OCI-LY1 (cell line): ENCODE data around the gene PPP2R3B.
"Not testable (repeated sequence)": the region's sequence is repeated elsewhere in the genome, so short reads cannot be mapped to it uniquely, and the experiment has no call there.

Experiments used
- H2AFZ ChIP-seq: fragments of 200-600 bp; sonication (generic), shearing (Covaris generic); 2 replicates; pipeline ENCODE4 v1.6.0; 2014; ENCODE audit warnings: antibody characterized with exemption, mild to moderate bottlenecking, low read length
- H3F3A ChIP-seq: fragments of 200-600 bp; sonication (generic), shearing (Covaris generic); 2 replicates; pipeline ENCODE4 v1.6.0; 2014; ENCODE audit warnings: mild to moderate bottlenecking, antibody characterized with exemption, low read length, moderate library complexity; ENCODE audit not compliant: insufficient read depth
- H3K27ac ChIP-seq: fragments of 200-600 bp; sonication (generic); 2 replicates; pipeline ENCODE4 v1.5.1; 2014; ENCODE audit warnings: low read length, mixed run types, mild to moderate bottlenecking, low read depth; ENCODE audit not compliant: poor library complexity, severe bottlenecking
- H3K27me3 ChIP-seq: fragments of 200-600 bp; sonication (generic); 2 replicates; pipeline ENCODE4 v1.6.0; 2014; ENCODE audit warnings: antibody characterized with exemption, mild to moderate bottlenecking, low read length, moderate library complexity; ENCODE audit not compliant: insufficient read depth
- H3K36me3 ChIP-seq: fragments of 200-600 bp; sonication (generic); 2 replicates; pipeline ENCODE4 v1.6.1; 2014; ENCODE audit warnings: mild to moderate bottlenecking, antibody characterized with exemption, low read length, moderate library complexity, mixed read lengths; ENCODE audit not compliant: insufficient read depth
- H3K4me1 ChIP-seq: fragments of 200-600 bp; sonication (generic); 2 replicates; pipeline ENCODE4 v1.5.1; 2014; ENCODE audit warnings: mild to moderate bottlenecking, low read length, moderate library complexity; ENCODE audit not compliant: insufficient read depth, severe bottlenecking
- H3K4me2 ChIP-seq: fragments of 200-600 bp; sonication (generic), shearing (Covaris generic); 2 replicates; pipeline ENCODE4 v1.6.1; 2014; ENCODE audit warnings: low read length
- H3K4me3 ChIP-seq: fragments of 200-600 bp; sonication (generic); 2 replicates; pipeline ENCODE4 v1.5.1; 2014; ENCODE audit warnings: low read length, low read depth, mild to moderate bottlenecking, mixed read lengths; ENCODE audit not compliant: poor library complexity, severe bottlenecking
- H3K79me2 ChIP-seq: fragments of 200-600 bp; shearing (Covaris generic); 2 replicates; pipeline ENCODE4 v1.6.1; 2016; ENCODE audit warnings: mixed run types, low read length, mixed read lengths; ENCODE audit not compliant: insufficient read depth
- H3K9ac ChIP-seq: fragments of 200-600 bp; sonication (generic), shearing (Covaris generic); 2 replicates; pipeline ENCODE4 v1.6.1; 2014; ENCODE audit warnings: mild to moderate bottlenecking, low read length, mixed read lengths
- H3K9me2 ChIP-seq: fragments of 200-600 bp; sonication (generic), shearing (Covaris generic); 2 replicates; pipeline ENCODE4 v1.6.1; 2014; ENCODE audit warnings: low read depth, mild to moderate bottlenecking, low read length, mixed read lengths
- H3K9me3 ChIP-seq: fragments of 200-600 bp; shearing (Covaris generic); 2 replicates; pipeline ENCODE4 v1.6.1; 2014; ENCODE audit warnings: low read length, mixed read lengths
- H4K20me1 ChIP-seq: fragments of 200-600 bp; sonication (generic), shearing (Covaris generic); 2 replicates; pipeline ENCODE4 v1.6.0; 2016; ENCODE audit warnings: mild to moderate bottlenecking, low read length; ENCODE audit not compliant: insufficient read depth
- CTCF ChIP-seq: fragments of 200-600 bp; sonication (generic), shearing (Covaris generic); IDR thresholded peaks from 2 replicates; pipeline ENCODE4 v1.5.1; 2017; ENCODE audit warnings: mild to moderate bottlenecking, antibody characterized with exemption, low read length, moderate library complexity, mixed read lengths
- EZH2 ChIP-seq: fragments of 200-600 bp; sonication (generic), shearing (Covaris generic); IDR thresholded peaks from 2 replicates; pipeline ENCODE4 v1.8.0; 2017; ENCODE audit warnings: borderline replicate concordance, mixed run types, mild to moderate bottlenecking, antibody characterized with exemption, low read length, moderate library complexity, mixed read lengths

The PPP2R3B gene

DNA sequence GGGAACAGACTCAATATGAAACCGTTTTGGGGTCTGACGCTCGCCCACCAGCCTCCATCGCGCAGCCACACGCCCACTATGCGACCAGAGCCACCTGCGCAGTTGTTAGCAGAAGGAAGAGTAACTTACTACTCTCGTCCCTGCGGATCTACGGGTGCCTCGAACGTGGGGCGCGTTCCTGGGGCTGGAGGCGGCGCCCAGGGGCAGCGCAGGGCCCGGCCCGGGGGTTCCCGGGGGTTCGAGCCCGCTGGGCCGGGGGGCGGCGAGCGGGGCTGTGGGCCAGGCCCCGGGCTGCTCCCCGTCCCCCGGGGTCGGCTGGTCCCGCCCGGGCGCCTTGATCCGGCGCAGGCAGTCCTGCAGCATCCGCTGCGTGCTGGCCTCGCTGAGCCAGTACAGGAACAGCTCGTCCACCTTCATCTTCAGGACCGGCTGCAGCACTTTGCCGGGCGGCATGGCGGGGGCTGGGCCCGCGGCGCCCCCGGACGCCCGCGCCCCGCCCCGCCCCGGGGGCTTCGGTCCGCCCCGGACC is 404 bp downstream of the PPP2R3B start:
- Histone ChIP-seq H3K9me3 (no peaks in the 10 kb centered on the region), H3K79me2 (peaks cover 3% of the 10 kb centered on the region; the same call in 1 of the 2 replicates), H3K9me2 (no peaks in the 10 kb centered on the region), H3K27ac (no peak overlapping the region), H3F3A (no peaks in the 10 kb centered on the region; the same call in 1 of the 2 replicates), H3K4me2 (peak overlapping the region; percentile 88), H3K4me1 (peaks cover 16% of the 10 kb centered on the region), H3K9ac (peak overlapping the region; percentile 97), H3K27me3 (no peaks in the 10 kb centered on the region), H3K36me3 (peaks cover 6% of the 10 kb centered on the region; the same call in 1 of the 2 replicates), H3K4me3 (peak overlapping the region; percentile 83), H2AFZ (no peak overlapping the region), H4K20me1 (no peaks in the 10 kb centered on the region)
- TF ChIP-seq EZH2 = no peak
- no peak for TF ChIP-seq CTCF

GRCh38 chrX:385736-386135 is 971 bp downstream of the PPP2R3B start:
- H3K36me3 ChIP-seq, H3F3A ChIP-seq, H4K20me1 ChIP-seq, H3K27me3 ChIP-seq, H2AFZ ChIP-seq, H3K9me3 ChIP-seq, H3K79me2 ChIP-seq, H3K9me2 ChIP-seq: not testable (repeated sequence)
- Histone ChIP-seq H3K4me1 (peaks cover 16% of the 10 kb centered on the region), H3K9ac (peak overlapping the region; percentile 97), H3K4me3 (peak overlapping the region; percentile 83), H3K27ac (peak overlapping the region; percentile 28), H3K4me2 (peak overlapping the region; percentile 88)

GRCh38 chrX:384861-385260 is 1.8 kb downstream of the PPP2R3B start:
- Histone ChIP-seq H4K20me1 (no peaks in the 10 kb centered on the region), H3K9me2 (no peaks in the 10 kb centered on the region), H3F3A (peaks cover 3% of the 10 kb centered on the region; the same call in 1 of the 2 replicates), H3K27ac (no peak overlapping the region), H3K4me3 (no peak overlapping the region), H2AFZ (no peak overlapping the region), H3K4me1 (peaks cover 16% of the 10 kb centered on the region), H3K79me2 (peaks cover 3% of the 10 kb centered on the region; the same call in 1 of the 2 replicates), H3K27me3 (no peaks in the 10 kb centered on the region), H3K4me2 (no peak overlapping the region), H3K36me3 (peaks cover 6% of the 10 kb centered on the region; the same call in 1 of the 2 replicates), H3K9me3 (no peaks in the 10 kb centered on the region), H3K9ac (no peak overlapping the region)
- TF ChIP-seq EZH2 (no peak), CTCF (no peak)

GRCh38 chrX:378443-378842 is 8.3 kb downstream of the PPP2R3B start:
- no peak overlapping the region; the same call in 1 of the 2 replicates for H3K9ac ChIP-seq
- H3K79me2 ChIP-seq = no peaks in the 10 kb centered on the region
- H3K36me3 ChIP-seq = peaks cover 6% of the 10 kb centered on the region; the same call in 1 of the 2 replicates
- H4K20me1 ChIP-seq = no peaks in the 10 kb centered on the region
- no peaks in the 10 kb centered on the region for H3K9me2 ChIP-seq
- H2AFZ ChIP-seq = no peak overlapping the region
- H3K27me3 ChIP-seq = peaks cover 5% of the 10 kb centered on the region; the same call in 1 of the 2 replicates
- H3K4me2 ChIP-seq = peak overlapping the region; percentile 28; the same call in 1 of the 2 replicates
- no peak overlapping the region for H3K4me3 ChIP-seq
- H3K9me3 ChIP-seq = no peaks in the 10 kb centered on the region
- peaks cover 3% of the 10 kb centered on the region; the same call in 1 of the 2 replicates for H3F3A ChIP-seq
- TF ChIP-seq CTCF (no peak), EZH2 (no peak)
- H3K27ac ChIP-seq = peak overlapping the region; percentile 31
- peaks cover 29% of the 10 kb centered on the region for H3K4me1 ChIP-seq

- H3F3A ChIP-seq, H3K27me3 ChIP-seq, H3K36me3 ChIP-seq, H4K20me1 ChIP-seq, H3K9me2 ChIP-seq, H2AFZ ChIP-seq, H3K79me2 ChIP-seq, H3K4me2 ChIP-seq, H3K27ac ChIP-seq, H3K9ac ChIP-seq, H3K4me3 ChIP-seq, H3K9me3 ChIP-seq: not testable (repeated sequence)
- peaks cover 44% of the 10 kb centered on the region for H3K4me1 ChIP-seq
Observed at GRCh38 chrX:376206-376605, 10.5 kb downstream of the PPP2R3B start.
